GM18868 (cell line): Measurements from ENCODE around the gene ADD2.
"Not testable (repeated sequence)": the region's sequence is repeated elsewhere in the genome, so short reads cannot be mapped to it uniquely, and the experiment has no call there.

Source experiments
- ATAC-seq: cut with Tn5 transposase; IDR thresholded peaks from one replicate; pipeline ENCODE4 v1.9.1; 2021; ENCODE audit warnings: mild to moderate bottlenecking, moderate library complexity; ENCODE audit not compliant: unreplicated experiment

The ADD2 gene

GRCh38 chr2:70646420-70646818 lies 121.6 kb downstream of the ADD2 start:
- ATAC-seq, result no peak

- no peak for ATAC-seq
Measured at GRCh38 chr2:70645733-70646419, 122.1 kb downstream of the ADD2 start.

DNA sequence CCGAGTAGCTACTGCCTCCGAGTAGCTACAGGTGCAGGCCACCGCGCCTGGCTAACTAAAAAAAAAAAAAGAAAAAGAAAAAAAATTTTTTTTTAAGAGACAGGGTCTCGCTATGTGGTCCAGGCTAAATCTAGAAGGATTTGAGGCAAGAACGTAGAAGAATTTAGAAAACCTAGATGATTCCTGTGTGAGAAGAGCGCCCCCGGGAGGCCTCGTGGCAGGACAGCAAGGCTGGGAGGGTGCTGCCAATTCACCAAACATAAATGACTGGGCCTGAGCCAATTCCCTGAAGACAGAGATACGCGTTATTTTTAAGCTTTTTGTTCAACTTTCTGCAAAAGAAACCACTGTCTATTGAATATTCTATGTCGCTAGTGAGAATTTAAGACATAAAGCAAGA lies 124.3 kb downstream of the ADD2 start:
- no peak for ATAC-seq

GRCh38 chr2:70641263-70641784 lies 126.7 kb downstream of the ADD2 start:
- ATAC-seq, result no peak

GRCh38 chr2:70639841-70640436 lies 128.1 kb downstream of the ADD2 start:
- ATAC-seq, result no peak

DNA sequence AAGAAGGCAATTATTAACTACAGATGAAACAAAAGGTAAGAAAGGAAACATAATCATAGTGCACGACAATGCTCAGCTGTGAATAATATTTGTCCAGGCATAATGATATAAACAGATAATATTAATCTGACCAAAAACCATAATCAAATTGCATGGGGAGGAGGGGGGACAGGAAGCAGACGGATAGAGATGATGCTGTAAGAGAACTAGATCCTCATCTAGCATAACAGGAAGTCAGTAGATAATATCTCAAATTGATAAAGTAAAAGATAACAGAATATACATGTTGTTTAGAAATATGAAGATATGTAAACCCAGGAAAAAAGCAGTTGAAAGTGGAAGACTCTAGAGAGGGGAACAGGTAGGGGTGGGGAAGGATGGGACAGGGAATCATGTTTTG lies 129.4 kb downstream of the ADD2 start:
- no peak for ATAC-seq

- ATAC-seq, result no peak
Measured at GRCh38 chr2:70633508-70633907, 134.5 kb downstream of the ADD2 start.

- ATAC-seq, result no peak
Measured at GRCh38 chr2:70632966-70633365, 135.0 kb downstream of the ADD2 start.

DNA sequence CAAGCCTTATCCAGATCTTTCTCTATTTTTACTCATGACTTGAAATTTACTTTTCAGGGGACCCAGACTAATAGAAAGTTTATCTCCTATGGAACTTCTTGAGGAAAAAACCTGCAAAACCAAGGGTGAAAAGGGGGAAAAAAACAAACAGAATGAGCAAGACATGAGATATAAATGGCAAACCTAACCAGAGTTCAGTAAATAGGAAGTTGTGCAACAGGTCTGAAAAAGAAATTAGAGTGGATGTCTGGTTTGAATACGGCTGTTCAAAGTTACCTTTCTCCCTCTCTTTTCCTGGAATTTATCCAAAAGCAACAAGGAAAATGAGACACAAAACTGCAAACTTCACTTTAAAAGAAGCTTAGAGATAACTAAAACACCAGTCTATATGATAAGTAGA lies 135.6 kb downstream of the ADD2 start:
- no peak for ATAC-seq

DNA sequence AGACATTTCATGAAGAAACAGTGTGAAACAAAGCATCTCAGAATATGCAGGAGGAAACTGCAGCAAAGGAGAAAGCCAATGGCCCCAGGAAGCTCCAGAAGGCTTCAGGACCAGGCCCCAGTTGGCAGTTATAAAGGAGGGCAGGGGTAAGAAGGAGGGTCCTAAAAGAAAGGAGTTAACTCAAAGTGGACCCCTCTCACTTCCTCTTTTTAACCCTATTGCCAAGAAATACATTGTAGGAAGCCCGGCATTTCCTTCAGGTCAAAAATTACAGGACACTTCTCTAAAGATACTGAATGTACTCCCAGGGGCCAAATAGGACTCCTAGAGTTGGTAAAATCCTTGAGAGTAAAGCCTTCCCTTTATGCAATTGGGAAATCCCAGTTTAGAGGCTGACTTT lies 137.2 kb downstream of the ADD2 start:
- no peak for ATAC-seq

- ATAC-seq, result no peak
Measured at GRCh38 chr2:70627211-70627898, 140.6 kb downstream of the ADD2 start.

DNA sequence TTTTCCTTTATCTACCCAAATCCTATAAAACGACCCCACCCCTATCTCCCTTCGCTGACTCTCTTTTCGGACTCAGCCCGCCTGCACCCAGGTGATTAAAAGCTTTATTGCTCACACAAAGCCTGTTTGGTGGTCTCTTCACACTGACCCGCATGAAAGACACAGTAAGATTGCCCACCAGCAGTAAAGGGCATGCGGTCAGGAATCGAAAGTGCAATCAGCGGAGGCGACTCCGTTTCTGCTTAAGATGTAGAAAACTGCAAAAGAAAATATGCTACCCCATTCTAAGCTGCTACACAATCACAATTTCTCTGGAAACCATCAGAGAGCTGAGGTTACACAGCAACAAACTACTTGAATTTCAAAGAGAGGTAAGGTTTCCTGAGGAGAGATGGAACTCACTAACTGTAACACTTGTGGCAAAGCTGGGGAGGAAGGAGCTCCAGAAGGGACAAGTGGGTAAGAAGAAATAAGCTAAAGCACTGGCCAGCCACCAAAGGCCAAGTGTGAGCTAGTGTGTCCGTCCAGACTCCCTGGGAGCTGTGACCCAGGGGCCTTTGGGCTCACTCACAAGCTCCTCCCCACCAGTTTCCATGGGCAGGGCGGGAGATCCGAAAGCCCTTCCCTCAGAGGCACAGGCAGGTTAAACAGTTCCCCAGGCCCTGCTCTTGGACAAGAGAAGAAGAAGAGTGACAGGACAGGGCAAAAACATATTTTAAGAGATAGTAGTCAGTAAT lies 141.6 kb downstream of the ADD2 start:
- ATAC-seq, result no peak

DNA sequence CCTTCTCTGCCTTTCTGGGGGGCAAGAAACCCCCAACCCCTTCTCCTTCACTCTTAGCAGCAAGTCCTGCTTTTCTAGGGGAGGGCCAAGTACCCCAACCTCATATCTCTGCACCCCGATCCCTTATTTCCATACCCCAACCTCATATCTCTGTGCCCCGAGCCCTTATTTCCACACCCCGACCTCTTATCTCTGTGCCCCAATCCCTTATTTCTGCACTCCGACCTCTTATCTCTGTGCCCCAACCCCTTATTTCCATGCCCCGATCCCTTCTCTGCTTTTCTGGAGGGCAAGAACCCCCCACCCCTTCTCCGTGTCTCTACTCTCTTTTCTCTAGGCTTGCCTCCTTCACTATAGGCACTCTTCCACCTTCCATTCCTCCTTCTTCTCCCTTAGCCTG lies 146.5 kb downstream of the ADD2 start:
- not testable (repeated sequence) for ATAC-seq

DNA sequence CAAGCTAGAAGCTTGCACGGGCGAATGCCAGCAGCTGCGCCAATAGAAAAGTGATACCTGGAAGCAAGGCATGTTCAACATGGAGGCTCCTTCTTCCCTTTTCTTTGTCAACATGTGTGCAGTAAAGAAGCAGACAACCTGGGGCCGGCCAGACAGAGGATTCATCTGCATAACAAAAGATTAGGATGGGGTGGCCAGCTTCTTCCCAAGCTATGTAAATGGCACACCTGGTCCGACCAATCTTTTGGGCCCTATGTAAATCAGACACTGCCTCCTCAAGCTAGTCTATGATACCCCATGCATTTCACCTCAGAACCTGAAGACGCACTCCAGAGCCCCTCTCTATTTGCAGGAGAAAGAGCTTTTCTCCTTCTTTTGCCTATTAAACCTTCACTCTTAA lies 148.0 kb downstream of the ADD2 start:
- ATAC-seq, result no peak

DNA sequence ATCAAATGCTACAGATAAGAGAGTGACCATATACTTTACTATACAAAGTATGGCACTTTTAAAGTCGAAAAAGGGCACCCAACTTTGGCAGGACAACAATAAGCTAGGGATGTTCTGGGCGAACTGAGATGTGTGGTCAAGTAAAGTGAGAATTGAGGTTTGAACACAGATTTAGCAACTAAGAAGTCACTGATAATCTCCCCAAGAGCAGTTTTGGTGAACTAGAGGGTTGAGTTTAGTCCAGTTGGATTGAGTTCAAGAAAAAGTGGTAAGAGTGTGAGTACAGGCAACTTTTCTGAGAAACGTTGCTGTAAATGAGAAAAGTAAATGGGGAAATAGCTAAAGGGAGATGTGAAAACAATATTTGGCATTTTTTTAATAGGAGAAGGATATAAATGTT lies 148.8 kb downstream of the ADD2 start:
- no peak for ATAC-seq

DNA sequence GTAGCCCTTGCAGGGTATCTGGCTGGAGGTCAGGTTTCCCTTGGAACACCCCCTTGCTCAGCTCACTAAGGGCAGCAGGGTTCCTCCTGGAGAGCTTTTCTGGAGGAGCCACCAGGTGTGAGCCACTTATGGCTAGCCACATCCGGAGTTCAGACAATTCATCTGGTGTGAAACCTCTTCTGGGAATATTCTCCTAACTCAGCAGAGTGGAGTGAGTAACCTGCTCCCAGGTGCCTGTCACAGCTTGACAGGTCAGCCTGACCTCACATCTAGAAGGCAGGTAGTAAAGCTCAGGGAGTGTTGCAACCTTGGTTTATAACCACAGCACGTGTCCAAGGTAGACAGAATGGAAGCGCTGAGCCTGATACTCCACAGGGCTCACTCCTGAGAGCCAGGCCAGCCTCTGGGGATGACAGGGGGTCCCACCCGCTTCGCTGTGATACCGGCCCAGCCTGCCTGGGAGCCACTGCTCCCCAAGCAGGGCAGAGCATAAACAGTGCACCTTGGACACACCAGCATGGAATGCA lies 151.8 kb downstream of the ADD2 start:
- no peak for ATAC-seq

GRCh38 chr2:70615222-70615621 lies 152.8 kb downstream of the ADD2 start:
- no peak for ATAC-seq

GRCh38 chr2:70613521-70613920 lies 154.5 kb downstream of the ADD2 start:
- no peak for ATAC-seq

GRCh38 chr2:70612574-70612973 lies 155.4 kb downstream of the ADD2 start:
- ATAC-seq, result no peak

- no peak for ATAC-seq
Measured at GRCh38 chr2:70608373-70608772, 159.6 kb downstream of the ADD2 start.

GRCh38 chr2:70607121-70607561 lies 160.9 kb downstream of the ADD2 start:
- ATAC-seq, result no peak
